Erythroblast (primary cell): Measurements from ENCODE around the gene KANK4.
"Not testable (repeated sequence)": the region's sequence is repeated elsewhere in the genome, so short reads cannot be mapped to it uniquely, and the experiment has no call there.

Experiments used
- GATA1 ChIP-seq: IDR thresholded peaks from 2 replicates; pipeline ENCODE4 v1.6.1; 2011; ENCODE audit warnings: low read depth, mild to moderate bottlenecking, control low read depth, low read length, moderate library complexity
- POLR2A ChIP-seq: IDR thresholded peaks from 2 replicates; pipeline ENCODE4 v1.6.1; 2011; ENCODE audit warnings: mild to moderate bottlenecking, low read length

DNA sequence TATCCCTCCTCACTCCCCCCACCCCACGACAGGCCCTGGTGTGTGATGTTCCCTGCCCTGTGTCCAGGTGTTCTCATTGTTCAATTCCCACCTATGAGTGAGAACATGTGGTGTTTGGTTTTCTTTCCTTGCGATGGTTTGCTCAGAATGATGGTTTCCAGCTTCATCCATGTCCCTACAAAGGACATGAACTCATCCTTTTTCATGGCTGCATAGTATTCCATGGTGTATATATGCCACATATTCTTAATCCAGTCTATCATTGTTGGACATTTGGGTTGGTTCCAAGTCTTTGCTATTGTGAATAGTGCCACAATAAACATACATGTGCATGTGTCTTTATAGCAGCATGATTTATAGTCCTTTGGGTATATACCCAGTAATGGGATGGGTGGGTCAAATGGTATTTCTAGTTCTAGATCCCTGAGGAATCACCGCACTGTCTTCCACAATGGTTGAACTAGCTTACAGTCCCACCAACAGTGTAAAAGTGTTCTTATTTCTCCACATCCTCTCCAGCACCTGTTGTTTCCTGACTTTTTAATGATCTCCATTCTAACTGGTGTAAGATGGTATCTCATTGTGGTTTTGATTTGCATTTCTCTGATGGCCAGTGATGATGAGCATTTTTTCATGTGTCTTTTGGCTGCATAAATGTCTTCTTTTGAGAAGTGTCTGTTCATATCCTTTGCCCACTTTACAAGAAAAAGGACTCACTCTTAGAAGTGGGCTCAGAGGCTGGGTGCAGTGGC lies 79.4 kb downstream of the KANK4 start:
- TF ChIP-seq POLR2A, GATA1: not testable (repeated sequence)
